Caco-2 (cell line): ENCODE data around the gene ZNF106. TPM values are rescaled to one million over a fixed set of nuclear protein-coding genes. Genes with fewer than 3 reads are reported as not detected.
A peak's percentile ranks its signal among the peaks of the same experiment; 100 is the strongest.

Experiments used
- BruUV-seq: library from RNA; stranded (reverse); fragments of 400-500 nt; replicated peaks from 2 replicates; lab custom pipeline; 2021; lab: Mats Ljungman, UMichigan
- CTCF ChIA-PET: fragments of 300-600 bp; sonication (Branson Sonifier 250); formaldehyde crosslinking; loops from one replicate; lab custom pipeline; 2022; ENCODE audit warnings: antibody characterized with exemption; lab: Charles Lee
- POLR2A ChIA-PET: fragments of 300-600 bp; sonication (Branson Sonifier 250); formaldehyde crosslinking; loops from one replicate; lab custom pipeline; 2022; ENCODE audit warnings: antibody characterized with exemption; lab: Charles Lee
- DNase-seq, 2 experiments: peaks; one replicate each; pipeline versions ENCODE4 v3.0.0 to v3.0.0-alpha.2; 2020 to 2022
- H3K27me3 ChIP-seq: replicated peaks from 2 replicates; pipeline ENCODE4 v1.6.0; 2011; ENCODE audit warnings: low read length; ENCODE audit not compliant: control insufficient read depth, insufficient read depth
- H3K36me3 ChIP-seq: 2 replicates; pipeline ENCODE4 v1.5.1; 2011; ENCODE audit warnings: low read length; ENCODE audit not compliant: control insufficient read depth, insufficient read depth
- H3K4me1 ChIP-seq: fragments of 250-450 bp; sonication (Bioruptor Pico); 2 replicates; pipeline ENCODE4 v1.5.1; 2020; ENCODE audit warnings: mild to moderate bottlenecking
- H3K4me3 ChIP-seq: 2 replicates; pipeline ENCODE4 v1.5.1; 2011; ENCODE audit warnings: low read depth, mild to moderate bottlenecking, control low read depth, low read length
- H3K9me3 ChIP-seq: fragments of 250-450 bp; sonication (Bioruptor Pico); 2 replicates; pipeline ENCODE4 v1.5.1; 2020; ENCODE audit warnings: mild to moderate bottlenecking, moderate library complexity
- H3K27ac Mint-ChIP-seq: one replicate; pipeline ENCODE4 v1.8.0; 2022; ENCODE audit warnings: mixed read lengths; ENCODE audit not compliant: unreplicated experiment
- H3K27me3 Mint-ChIP-seq: one replicate; pipeline ENCODE4 v1.8.0; 2022; ENCODE audit warnings: mixed read lengths; ENCODE audit not compliant: insufficient read depth, unreplicated experiment
- H3K36me3 Mint-ChIP-seq: one replicate; pipeline ENCODE4 v1.8.0; 2022; ENCODE audit warnings: mild to moderate bottlenecking, mixed read lengths; ENCODE audit not compliant: insufficient read depth, unreplicated experiment
- H3K4me1 Mint-ChIP-seq: one replicate; pipeline ENCODE4 v1.8.0; 2022; ENCODE audit warnings: low read depth, mixed read lengths; ENCODE audit not compliant: unreplicated experiment
- H3K4me3 Mint-ChIP-seq: one replicate; pipeline ENCODE4 v1.8.0; 2022; ENCODE audit warnings: mild to moderate bottlenecking, moderate library complexity, mixed read lengths; ENCODE audit not compliant: unreplicated experiment
- H3K9me3 Mint-ChIP-seq: one replicate; pipeline ENCODE4 v1.8.0; 2022; ENCODE audit warnings: mixed read lengths; ENCODE audit not compliant: unreplicated experiment
- CTCF ChIP-seq, 2 experiments: fragments of 200-600 bp in 1 of 2; IDR thresholded peaks; 1 replicate in 1 of 2; 2 replicates in 1 of 2; pipeline versions ENCODE4 v1.5.1 to v1.8.0; 2011 to 2022; ENCODE audit warnings: antibody characterized with exemption in 1 of 2, control low read depth in 1 of 2, inconsistent platforms in 1 of 2, low read depth in 1 of 2, low read length in 1 of 2, mild to moderate bottlenecking in 1 of 2, moderate library complexity in 1 of 2; ENCODE audit not compliant: insufficient read depth in 1 of 2, severe bottlenecking in 1 of 2, unreplicated experiment in 1 of 2
- intact Hi-C: fragments of 100-400 bp; cut with micrococcal nuclease; formaldehyde crosslinking; loops from one replicate; pipeline ENCODE4 v1.10.0; 2022; ENCODE audit not compliant: unreplicated experiment
- total RNA-seq: library from RNA; stranded (reverse); gene quantifications from 2 replicates; pipeline ENCODE4 v1.2.3, GENCODE V29; 2022

Gene ZNF106
- total RNA-seq, 1 experiment from 2014 or later, result 47.8 TPM

DNA sequence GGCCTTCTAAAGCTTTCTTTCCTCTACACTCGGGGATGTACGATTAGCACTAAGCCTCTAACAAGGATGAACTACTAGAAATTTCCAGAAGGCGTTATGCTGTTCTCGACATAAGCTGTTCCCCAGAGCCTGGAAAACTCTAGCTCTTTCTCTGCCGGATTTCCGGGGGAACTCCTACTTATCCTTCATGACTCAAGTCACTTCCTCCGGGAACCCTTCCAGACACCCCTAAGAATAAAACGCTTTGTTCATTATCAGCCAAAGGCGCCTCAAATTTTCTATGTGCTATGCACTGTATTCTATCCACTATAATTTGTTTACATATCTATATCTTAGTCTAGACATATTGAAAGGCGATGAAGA is 4.0 kb upstream of the ZNF106 start:
- Mint-ChIP-seq H3K36me3 (peaks cover 29% of the 10 kb centered on the region), H3K9me3 (no peaks in the 10 kb centered on the region), H3K4me3 (peak overlapping the region; percentile 84), H3K4me1 (peaks cover 42% of the 10 kb centered on the region), H3K27ac (peak overlapping the region; percentile 72), H3K27me3 (no peaks in the 10 kb centered on the region)
- TF ChIP-seq CTCF (IDR thresholded peaks at IDR 0.05; ENCODE audit: insufficient read depth in 1 of 2, low read depth in 1 of 2, low read length in 1 of 2, severe bottlenecking in 1 of 2, unreplicated experiment in 1 of 2), result no peak
- ChIA-PET CTCF (interaction anchor here (0.6 to 1.0 kb wide), 2 partner anchors 69 to 410 kb away, joined by 4 to 5 read pairs; no protein-coding TSS in a partner anchor), POLR2A (interaction anchor here (0.7 to 1.0 kb wide), 2 partner anchors 10 to 12 kb away, joined by 3 to 4 read pairs; no protein-coding TSS in a partner anchor)
- Histone ChIP-seq H3K4me1 (peaks cover 42% of the 10 kb centered on the region), H3K9me3 (no peaks in the 10 kb centered on the region), H3K27me3 (no peaks in the 10 kb centered on the region), H3K4me3 (peak overlapping the region; percentile 56), H3K36me3 (no peaks in the 10 kb centered on the region)
- DNase-seq, result peak in 1 of 2 experiments; percentile 18
- BruUV-seq, result TSS peak; percentile 42
- intact Hi-C loops, result loop anchor here (2.0 to 10.0 kb wide), 2 partner anchors 54 to 160 kb away; partner anchors contain the start of genes HAUS2 and LRRC57

- TF ChIP-seq CTCF (IDR thresholded peaks at IDR 0.05; ENCODE audit: insufficient read depth in 1 of 2, low read depth in 1 of 2, low read length in 1 of 2, severe bottlenecking in 1 of 2, unreplicated experiment in 1 of 2), result no peak
- ChIA-PET CTCF (no interaction called here), POLR2A (interaction anchor here (0.6 kb wide), 1 partner anchor 441 kb away, joined by 8 read pairs; no protein-coding TSS in a partner anchor)
- Mint-ChIP-seq H3K27me3 (no peaks in the 10 kb centered on the region), H3K4me1 (peaks cover 37% of the 10 kb centered on the region), H3K4me3 (peak overlapping the region; percentile 3), H3K27ac (peak overlapping the region; percentile 72), H3K9me3 (no peaks in the 10 kb centered on the region), H3K36me3 (peaks cover 22% of the 10 kb centered on the region)
- no TSS peak for BruUV-seq
- Histone ChIP-seq H3K4me3 (no peak overlapping the region), H3K36me3 (no peaks in the 10 kb centered on the region), H3K4me1 (peaks cover 29% of the 10 kb centered on the region), H3K9me3 (no peaks in the 10 kb centered on the region), H3K27me3 (no peaks in the 10 kb centered on the region)
- DNase-seq, result no peak
- intact Hi-C loops, result loop anchor here (2.0 to 10.0 kb wide), 2 partner anchors 55 to 161 kb away; partner anchors contain the start of genes HAUS2 and LRRC57
These were observed 2.7 kb upstream of the ZNF106 start for GRCh38 chr15:42493679-42494078.

DNA sequence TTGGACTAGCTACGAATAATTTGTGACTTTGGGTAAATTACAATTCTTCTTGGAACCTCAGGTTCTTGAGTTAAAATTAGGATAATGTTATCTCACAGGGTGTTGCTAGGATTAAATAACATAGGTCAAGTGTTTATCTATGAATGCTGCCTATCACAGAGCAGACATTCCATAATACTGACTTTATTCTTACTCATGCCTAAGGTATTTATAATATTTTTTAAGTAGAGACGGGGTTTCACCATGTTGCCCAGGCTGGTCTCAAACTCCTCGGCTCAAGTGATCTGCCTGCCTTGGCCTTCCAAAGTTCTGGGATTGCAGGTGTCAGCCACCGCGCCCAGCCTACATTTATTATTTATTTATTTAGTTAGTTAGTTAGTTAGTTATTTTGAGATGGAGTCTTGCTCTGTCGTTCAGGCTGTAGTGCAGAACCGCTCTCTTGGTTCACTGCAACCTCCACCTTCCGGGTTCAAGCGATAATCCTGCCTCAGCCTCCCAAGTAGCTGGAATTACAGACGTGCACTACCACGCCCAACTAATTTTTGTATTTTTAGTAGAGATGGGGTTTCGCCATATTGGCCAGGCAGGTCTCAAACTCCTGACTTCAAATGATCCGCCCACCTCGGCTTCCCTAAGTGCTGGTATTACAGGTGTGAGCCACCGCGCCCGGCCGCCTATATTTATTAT is 741 bp upstream of the ZNF106 start:
- Mint-ChIP-seq H3K27ac (peak overlapping the region; percentile 100), H3K27me3 (no peaks in the 10 kb centered on the region), H3K36me3 (peaks cover 22% of the 10 kb centered on the region), H3K4me1 (peaks cover 19% of the 10 kb centered on the region), H3K4me3 (peak overlapping the region; percentile 99), H3K9me3 (no peaks in the 10 kb centered on the region)
- ChIA-PET CTCF (no interaction called here), POLR2A (interaction anchor here (0.6 kb wide), 1 partner anchor 19 kb away, joined by 3 read pairs; no protein-coding TSS in a partner anchor)
- Histone ChIP-seq H3K9me3 (no peaks in the 10 kb centered on the region), H3K4me1 (peaks cover 15% of the 10 kb centered on the region), H3K36me3 (no peaks in the 10 kb centered on the region; the same call in 1 of the 2 replicates), H3K27me3 (no peaks in the 10 kb centered on the region), H3K4me3 (peak overlapping the region; percentile 87)
- intact Hi-C loops, result loop anchor here (10.0 kb wide), 1 partner anchor 163 kb away; no protein-coding TSS in a partner anchor
- peak in 1 of 2 experiments; percentile 24 for DNase-seq
- TSS peak; percentile 53 for BruUV-seq
- no peak for TF ChIP-seq CTCF (IDR thresholded peaks at IDR 0.05; ENCODE audit: insufficient read depth in 1 of 2, low read depth in 1 of 2, low read length in 1 of 2, severe bottlenecking in 1 of 2, unreplicated experiment in 1 of 2)
